GM12878 (cell line): Measurements from ENCODE around the gene GRHL1. TPM values are rescaled to one million over a fixed set of nuclear protein-coding genes. Genes with fewer than 3 reads are reported as not detected.

Experiments used
- ATAC-seq: fragments of 200-7000 bp; cut with Tn5 transposase; 3 replicates; pipeline ENCODE4 v1.9.1; 2020; ENCODE audit warnings: mild to moderate bottlenecking, moderate library complexity
- BruUV-seq: library from RNA; stranded (reverse); fragments of 400-500 nt; replicated peaks from 2 replicates; lab custom pipeline; 2021; lab: Mats Ljungman, UMichigan
- CTCF ChIA-PET: fragments of 300-600 bp; sonication (Branson Sonifier 250); formaldehyde crosslinking; extraction: SDS; loops from one replicate; lab custom pipeline; 2021; ENCODE audit warnings: inconsistent platforms; lab: Yijun Ruan, JAX
- POLR2A ChIA-PET: fragments of 350-600 bp; formaldehyde crosslinking; extraction: SDS; loops from one replicate; lab custom pipeline; 2021; ENCODE audit warnings: inconsistent platforms; lab: Charles Lee
- RAD21 ChIA-PET: fragments of 300-600 bp; sonication (Branson Sonifier 250); formaldehyde crosslinking; loops from one replicate; lab custom pipeline; 2023; ENCODE audit warnings: antibody characterized with exemption; ENCODE audit not compliant: unreplicated experiment; lab: Charles Lee
- SMC1A ChIA-PET: fragments of 300-600 bp; sonication (Branson Sonifier 250); formaldehyde crosslinking; loops from one replicate; lab custom pipeline; 2023; ENCODE audit not compliant: unreplicated experiment, uncharacterized antibody; lab: Charles Lee
- DNase-seq: peaks from one replicate; pipeline ENCODE4 v3.0.0-alpha.2; 2011; ENCODE audit warnings: low read depth, low spot score
- FAIRE-seq: peaks from 3 replicates; lab custom pipeline; 2011; peaks lifted over from hg19 to GRCh38; lab: Jason Lieb, UNC
- H2AFZ ChIP-seq: 2 replicates; pipeline ENCODE4 v1.6.0; 2011; ENCODE audit warnings: low read depth, low read length, control low read depth; ENCODE audit not compliant: control insufficient read depth
- H3K27ac ChIP-seq: 2 replicates; pipeline ENCODE4 v1.5.1; 2011; ENCODE audit warnings: control low read depth; ENCODE audit not compliant: control insufficient read depth, insufficient read depth
- H3K27me3 ChIP-seq, 2 experiments: replicated peaks in 1 of 2; 2 replicates each; pipeline versions ENCODE4 v1.6.0 to v1.6.1; 2011; ENCODE audit warnings: low read length in 1 of 2; ENCODE audit not compliant: control insufficient read depth in 2 of 2, insufficient read depth in 2 of 2
- H3K36me3 ChIP-seq, 2 experiments: 2 replicates each; pipeline ENCODE4 v1.5.1; 2011; ENCODE audit warnings: low read length in 1 of 2; ENCODE audit not compliant: control insufficient read depth in 2 of 2, insufficient read depth in 2 of 2
- H3K4me1 ChIP-seq: 2 replicates; pipeline ENCODE4 v1.6.1; 2011; ENCODE audit warnings: mild to moderate bottlenecking, low read length, moderate library complexity, mixed read lengths; ENCODE audit not compliant: control insufficient read depth, insufficient read depth
- H3K4me2 ChIP-seq: 2 replicates; pipeline ENCODE4 v1.6.0; 2011; ENCODE audit warnings: control low read depth; ENCODE audit not compliant: control insufficient read depth, insufficient read depth
- H3K4me3 ChIP-seq: fragments of 200-600 bp; sonication (generic); 2 replicates; pipeline ENCODE4 v1.5.1; 2016
- H3K79me2 ChIP-seq: 2 replicates; pipeline ENCODE4 v1.6.0; 2011; ENCODE audit warnings: low read length; ENCODE audit not compliant: control insufficient read depth, insufficient read depth
- H3K9ac ChIP-seq: 2 replicates; pipeline ENCODE4 v1.8.0; 2011; ENCODE audit warnings: low read length, control low read depth, mixed read lengths; ENCODE audit not compliant: control insufficient read depth, insufficient read depth
- H3K9me3 ChIP-seq: replicated peaks from 3 replicates; pipeline ENCODE4 v1.5.1; 2011; ENCODE audit warnings: mild to moderate bottlenecking, low read length; ENCODE audit not compliant: control insufficient read depth, insufficient read depth
- H4K20me1 ChIP-seq: 2 replicates; pipeline ENCODE4 v1.6.0; 2011; ENCODE audit not compliant: control insufficient read depth, insufficient read depth
- E2F8 ChIP-seq: fragments of 450-650 bp; IDR thresholded peaks from 2 replicates; pipeline ENCODE4 v1.6.1; 2018; ENCODE audit warnings: mild to moderate bottlenecking, low read depth, moderate library complexity; ENCODE audit not compliant: partially characterized antibody
- ZBTB33 ChIP-seq: fragments of 450-650 bp; IDR thresholded peaks from 2 replicates; pipeline ENCODE4 v1.6.1; 2017; ENCODE audit warnings: mild to moderate bottlenecking
- WGBS: methylation state at CpG from one replicate; pipeline ENCODE4 v1.1.6; 2016; ENCODE audit warnings: low lambda C conversion rate; ENCODE audit not compliant: insufficient replicate concordance, insufficient coverage; ENCODE audit errors: missing lambda C conversion rate; 5-methylcytosine and 5-hydroxymethylcytosine counted together
- in situ Hi-C: fragments of 300-500 bp; cut with MboI; formaldehyde crosslinking; loops from 9 replicates; pipeline ENCODE4 v1.14.3; 2018; ENCODE audit warnings: mixed read lengths
- intact Hi-C: fragments of 100-400 bp; cut with micrococcal nuclease; formaldehyde crosslinking; loops from one replicate; pipeline ENCODE4 v1.14.2; 2022; ENCODE audit not compliant: unreplicated experiment
- polyA plus RNA-seq, 11 experiments: library from polyadenylated mRNA; depleted of rRNA in 4 of 11; unstranded in 6 of 11; stranded (reverse) in 5 of 11; fragments of >200 nt; fragmentation: Nextera tagmentation in 4 of 11; fragmentation: Illumina TruSeq in 1 of 11; extraction: Ambion mirVana in 4 of 11; extraction: Trizol in 1 of 11; gene quantifications; 1 replicate in 1 of 11; 2 replicates in 10 of 11; pipeline versions ENCODE4 v1.2.1 to v1.2.3, GENCODE V29; 2011 to 2016; ENCODE audit warnings: inconsistent platforms in 2 of 11, missing spikeins in 2 of 11, low read depth in 1 of 11
- total RNA-seq, 4 experiments: library from RNA; depleted of rRNA in 3 of 4; stranded (reverse); fragments of >200 nt in 3 of 4; fragmentation: Illumina TruSeq in 1 of 4; extraction: Trizol in 1 of 4; gene quantifications; 2 replicates each; pipeline versions ENCODE4 v1.2.1 to v1.2.3, GENCODE V29; 2013 to 2021

The GRHL1 gene
- total and polyA plus RNA-seq, 10 of the 15 experiments (the other 5 are each of a cell fraction or from before 2014, with no cell fraction given), result 0.09 to 0.81 (median 0.28) TPM; not detected in 1

- Histone ChIP-seq H2AFZ (no peak overlapping the region), H3K27me3 (no peaks in the 10 kb centered on the region), H3K4me2 (no peak overlapping the region), H4K20me1 (no peaks in the 10 kb centered on the region), H3K9ac (no peak overlapping the region), H3K9me3 (no peaks in the 10 kb centered on the region), H3K4me1 (no peaks in the 10 kb centered on the region), H3K36me3 (no peaks in the 10 kb centered on the region), H3K79me2 (no peaks in the 10 kb centered on the region), H3K27ac (no peak overlapping the region), H3K4me3 (no peak overlapping the region)
- intact Hi-C loops (no loop called here), in situ Hi-C loops (no loop called here)
- ChIA-PET POLR2A (interaction anchor here (1.3 kb wide), 1 partner anchor 61 kb away, joined by 4 read pairs; no protein-coding TSS in a partner anchor), CTCF (interaction anchor here (0.7 to 7.1 kb wide), 19 partner anchors 10 to 450 kb away, joined by 3 to 164 read pairs (median 7); partner anchors contain the start of gene TAF1B), SMC1A (interaction anchor here (0.6 to 4.7 kb wide), 11 partner anchors 8 to 424 kb away, joined by 3 to 46 read pairs (median 4); partner anchors contain the start of gene TAF1B), RAD21 (interaction anchor here (0.6 to 5.9 kb wide), 10 partner anchors 10 to 450 kb away, joined by 3 to 70 read pairs (median 8); no protein-coding TSS in a partner anchor)
- no peak for DNase-seq
- 70% methylated on average over 5 of the region's 5 CpGs for WGBS
- FAIRE-seq, result no peak
- ATAC-seq, result no peak
- no TSS peak for BruUV-seq
- TF ChIP-seq E2F8 (no peak), ZBTB33 (no peak)
Measured at GRCh38 chr2:9985531-9986328, 34.2 kb downstream of the GRHL1 start.
